Measurements from ENCODE around the gene HOXC10.

Gene HOXC10

DNA sequence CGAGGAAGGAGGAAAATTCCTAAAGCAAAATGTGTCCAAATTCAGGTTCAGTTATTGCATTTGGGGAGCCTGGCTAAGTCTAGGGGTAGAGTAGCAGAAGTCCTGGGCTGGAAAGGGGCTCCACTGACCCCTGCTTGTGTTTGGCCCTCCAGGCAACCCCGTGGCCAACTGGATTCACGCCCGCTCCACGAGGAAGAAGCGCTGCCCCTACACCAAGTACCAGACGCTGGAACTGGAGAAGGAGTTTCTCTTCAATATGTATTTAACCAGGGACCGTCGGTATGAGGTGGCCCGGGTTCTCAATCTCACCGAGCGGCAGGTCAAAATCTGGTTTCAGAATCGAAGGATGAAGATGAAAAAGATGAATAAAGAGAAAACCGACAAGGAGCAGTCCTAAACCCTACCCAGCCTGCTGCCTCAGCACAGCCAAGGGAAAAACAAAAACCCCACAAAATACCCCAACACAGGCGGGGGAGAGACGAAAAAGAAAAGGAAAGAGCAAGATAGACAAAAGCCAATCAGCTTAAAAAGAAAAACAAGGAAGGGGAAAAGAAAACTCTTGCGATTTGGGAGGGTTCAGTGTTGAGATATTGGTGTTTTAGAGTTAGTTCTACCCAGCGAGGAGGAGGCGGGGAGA is 17.4 kb downstream of the HOXC10 start:
- Mint-ChIP-seq H3K4me1 (peaks cover 75% of the 10 kb centered on the region), H3K27me3 (ENCODE audit: low read depth) (peaks cover 46% of the 10 kb centered on the region), H3K4me3 (peak overlapping the region; percentile 95 to 99 (median 96)), H3K27ac (peak overlapping the region; percentile 95 to 100 (median 100)), H3K36me3 (ENCODE audit: low read depth) (peaks cover 28% of the 10 kb centered on the region), H3K9me3 (no peaks in the 10 kb centered on the region)
- TF ChIP-seq, protein P1, sequence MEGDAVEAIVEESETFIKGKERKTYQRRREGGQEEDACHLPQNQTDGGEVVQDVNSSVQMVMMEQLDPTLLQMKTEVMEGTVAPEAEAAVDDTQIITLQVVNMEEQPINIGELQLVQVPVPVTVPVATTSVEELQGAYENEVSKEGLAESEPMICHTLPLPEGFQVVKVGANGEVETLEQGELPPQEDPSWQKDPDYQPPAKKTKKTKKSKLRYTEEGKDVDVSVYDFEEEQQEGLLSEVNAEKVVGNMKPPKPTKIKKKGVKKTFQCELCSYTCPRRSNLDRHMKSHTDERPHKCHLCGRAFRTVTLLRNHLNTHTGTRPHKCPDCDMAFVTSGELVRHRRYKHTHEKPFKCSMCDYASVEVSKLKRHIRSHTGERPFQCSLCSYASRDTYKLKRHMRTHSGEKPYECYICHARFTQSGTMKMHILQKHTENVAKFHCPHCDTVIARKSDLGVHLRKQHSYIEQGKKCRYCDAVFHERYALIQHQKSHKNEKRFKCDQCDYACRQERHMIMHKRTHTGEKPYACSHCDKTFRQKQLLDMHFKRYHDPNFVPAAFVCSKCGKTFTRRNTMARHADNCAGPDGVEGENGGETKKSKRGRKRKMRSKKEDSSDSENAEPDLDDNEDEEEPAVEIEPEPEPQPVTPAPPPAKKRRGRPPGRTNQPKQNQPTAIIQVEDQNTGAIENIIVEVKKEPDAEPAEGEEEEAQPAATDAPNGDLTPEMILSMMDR (IDR thresholded peaks at IDR 0.05; ENCODE audit: unreplicated experiment in 3 of 3) = no peak

DNA sequence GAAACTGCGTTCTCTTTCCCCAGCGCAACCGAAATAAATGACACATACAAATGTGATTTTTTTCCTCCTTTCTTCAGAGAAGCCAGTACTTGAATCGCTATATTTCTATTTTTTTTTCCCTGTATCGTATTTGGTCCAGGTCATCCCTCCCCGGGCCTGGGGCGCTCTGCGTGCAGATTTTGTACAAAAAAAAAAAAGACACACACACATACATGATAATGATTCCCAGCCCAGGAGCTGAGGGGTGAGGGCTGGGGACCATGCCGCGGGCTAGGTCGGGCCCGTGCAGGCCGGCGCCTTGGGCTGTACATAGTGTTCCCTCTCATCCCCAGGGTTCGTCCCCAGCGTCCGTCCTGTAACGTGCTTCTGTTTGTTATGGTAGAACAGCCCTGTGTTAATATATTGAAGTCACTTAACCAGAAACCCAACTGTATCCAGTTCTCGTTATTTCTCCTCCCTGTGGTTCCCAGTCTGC is 18.0 kb downstream of the HOXC10 start:
- H3K27ac Mint-ChIP-seq = peak overlapping the region; percentile 95 to 100 (median 100)
- TF ChIP-seq, protein P1 (IDR thresholded peaks at IDR 0.05; ENCODE audit: unreplicated experiment in 3 of 3) = no peak

DNA sequence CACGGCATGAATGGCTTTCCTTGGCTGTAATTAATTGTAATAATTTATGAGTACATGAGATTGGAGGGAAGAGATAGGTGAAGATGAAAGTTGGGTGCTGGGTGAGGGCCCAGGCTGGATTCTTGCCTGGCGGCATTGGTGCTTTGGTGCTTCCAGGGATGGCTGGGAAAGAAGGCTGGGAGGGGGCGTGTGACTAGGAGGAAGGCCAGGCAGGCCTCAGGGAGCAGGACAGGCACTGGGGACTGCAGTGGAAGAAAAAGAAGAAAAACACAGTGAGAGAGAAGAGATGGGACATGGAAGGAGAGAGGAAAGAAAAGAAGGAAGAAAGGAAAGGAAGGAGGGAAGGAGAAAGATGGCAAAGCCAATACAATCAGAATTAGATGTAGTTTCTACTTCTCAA is 18.7 kb downstream of the HOXC10 start:
- peaks cover 40% of the 10 kb centered on the region for H3K27me3 Mint-ChIP-seq (ENCODE audit: low read depth)
- peaks cover 28% of the 10 kb centered on the region for H3K36me3 Mint-ChIP-seq (ENCODE audit: low read depth)
- H3K4me3 Mint-ChIP-seq = peak overlapping the region; percentile 95 to 99 (median 96)
- peaks cover 70% of the 10 kb centered on the region for H3K4me1 Mint-ChIP-seq
- H3K27ac Mint-ChIP-seq = peak overlapping the region; percentile 95 to 100 (median 100)
- TF ChIP-seq, protein P1 (IDR thresholded peaks at IDR 0.05; ENCODE audit: unreplicated experiment in 3 of 3) = no peak
- no peaks in the 10 kb centered on the region for H3K9me3 Mint-ChIP-seq

More for the DNA sequence above, 18.0 kb downstream of the HOXC10 start:
- peaks cover 28% of the 10 kb centered on the region for H3K36me3 Mint-ChIP-seq (ENCODE audit: low read depth)
- peaks cover 74% of the 10 kb centered on the region for H3K4me1 Mint-ChIP-seq
- H3K9me3 Mint-ChIP-seq = no peaks in the 10 kb centered on the region
- H3K27me3 Mint-ChIP-seq (ENCODE audit: low read depth) = peaks cover 41% of the 10 kb centered on the region
- peak overlapping the region; percentile 95 to 99 (median 96) for H3K4me3 Mint-ChIP-seq

DNA sequence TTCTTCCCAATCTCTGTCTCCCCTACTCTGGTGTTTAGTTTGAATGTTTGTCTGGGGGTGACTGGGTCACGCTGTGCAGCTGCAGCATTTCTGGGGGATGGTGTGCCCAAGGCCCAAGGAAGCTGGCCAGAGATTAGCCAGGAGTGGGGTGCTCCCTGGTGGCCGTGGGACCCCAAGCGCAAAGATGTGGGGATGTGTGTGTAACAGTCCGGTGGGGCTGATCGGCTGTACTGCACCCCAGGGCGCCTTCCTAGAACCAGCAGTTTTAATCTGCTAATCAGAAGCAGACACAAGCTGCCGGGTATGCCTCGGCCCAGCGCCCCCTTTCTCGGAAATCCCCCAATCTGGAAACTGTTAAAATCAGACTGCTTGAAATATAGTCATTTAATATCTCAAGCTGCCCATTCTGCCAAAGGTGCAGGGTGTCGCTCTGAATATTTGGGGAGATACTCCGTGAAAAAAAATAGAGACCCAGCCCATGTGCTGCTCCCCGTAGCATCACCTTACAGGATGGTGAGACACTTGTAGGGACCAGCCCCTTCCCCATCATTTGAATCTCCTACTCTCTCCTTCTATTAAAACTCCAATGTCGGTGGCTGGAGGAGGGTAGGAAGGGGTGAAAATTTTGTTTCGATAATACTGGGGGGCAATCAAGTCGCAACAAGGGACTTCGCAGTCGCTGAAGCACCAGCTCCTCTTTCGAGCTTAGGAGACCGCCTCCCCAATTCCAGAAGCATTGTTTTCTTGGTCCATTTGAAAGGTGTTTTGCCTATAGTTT is 19.3 kb downstream of the HOXC10 start:
- H3K4me3 Mint-ChIP-seq = peak overlapping the region; percentile 95 to 99 (median 96)
- H3K27ac Mint-ChIP-seq = peak overlapping the region; percentile 95 to 100 (median 100)

DNA sequence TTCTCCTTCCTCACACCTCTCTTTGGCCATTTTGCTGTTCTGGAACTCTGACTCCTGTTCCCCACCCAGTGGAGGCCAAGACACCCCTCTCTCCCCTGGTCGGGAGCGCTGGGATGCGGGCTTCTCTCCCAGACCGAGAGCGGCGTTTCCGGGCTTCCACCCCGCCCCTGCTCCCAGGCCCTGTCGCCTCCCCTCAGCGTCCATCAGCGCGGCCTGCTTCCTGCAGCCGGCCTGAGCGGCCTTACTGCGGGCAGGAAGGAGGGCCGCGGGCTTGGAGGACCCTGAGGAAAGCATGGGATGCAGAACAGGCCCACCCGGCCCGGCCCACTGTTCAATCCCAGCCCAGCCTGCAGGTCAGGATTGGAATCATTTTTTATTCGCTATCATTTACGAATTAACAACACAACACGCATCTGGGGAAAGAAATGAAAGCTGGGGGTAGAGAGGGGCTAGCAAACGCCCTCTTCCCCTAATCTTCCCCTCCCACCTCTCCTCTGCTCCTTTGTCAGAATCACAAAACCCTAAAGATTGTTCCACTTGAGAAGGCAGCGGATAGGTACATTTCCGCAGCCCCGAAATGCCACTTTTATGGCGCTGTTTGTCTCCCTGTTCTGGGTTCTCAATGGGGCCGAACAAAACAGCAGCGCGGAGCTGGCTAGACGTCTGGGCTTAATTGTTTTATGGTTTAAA is 20.0 kb downstream of the HOXC10 start:
- H3K27me3 Mint-ChIP-seq (ENCODE audit: low read depth) = peaks cover 48% of the 10 kb centered on the region

More for the DNA sequence above, 19.3 kb downstream of the HOXC10 start:
- peaks cover 69% of the 10 kb centered on the region for H3K4me1 Mint-ChIP-seq
- H3K9me3 Mint-ChIP-seq = no peaks in the 10 kb centered on the region
- H3K27me3 Mint-ChIP-seq (ENCODE audit: low read depth) = peaks cover 44% of the 10 kb centered on the region
- TF ChIP-seq, protein P1 (IDR thresholded peaks at IDR 0.05; ENCODE audit: unreplicated experiment in 3 of 3) = no peak
- peaks cover 28% of the 10 kb centered on the region for H3K36me3 Mint-ChIP-seq (ENCODE audit: low read depth)

More for the DNA sequence above, 20.0 kb downstream of the HOXC10 start:
- TF ChIP-seq, protein P1 (IDR thresholded peaks at IDR 0.05; ENCODE audit: unreplicated experiment in 3 of 3) = no peak
- Mint-ChIP-seq H3K4me1 (peaks cover 69% of the 10 kb centered on the region), H3K4me3 (peak overlapping the region; percentile 95 to 99 (median 96)), H3K27ac (peak overlapping the region; percentile 95 to 100 (median 100)), H3K9me3 (no peaks in the 10 kb centered on the region), H3K36me3 (ENCODE audit: low read depth) (peaks cover 28% of the 10 kb centered on the region)

All from nephron (organoid).